ENCODE data around the gene SERPING1.

SERPING1 gene

DNA sequence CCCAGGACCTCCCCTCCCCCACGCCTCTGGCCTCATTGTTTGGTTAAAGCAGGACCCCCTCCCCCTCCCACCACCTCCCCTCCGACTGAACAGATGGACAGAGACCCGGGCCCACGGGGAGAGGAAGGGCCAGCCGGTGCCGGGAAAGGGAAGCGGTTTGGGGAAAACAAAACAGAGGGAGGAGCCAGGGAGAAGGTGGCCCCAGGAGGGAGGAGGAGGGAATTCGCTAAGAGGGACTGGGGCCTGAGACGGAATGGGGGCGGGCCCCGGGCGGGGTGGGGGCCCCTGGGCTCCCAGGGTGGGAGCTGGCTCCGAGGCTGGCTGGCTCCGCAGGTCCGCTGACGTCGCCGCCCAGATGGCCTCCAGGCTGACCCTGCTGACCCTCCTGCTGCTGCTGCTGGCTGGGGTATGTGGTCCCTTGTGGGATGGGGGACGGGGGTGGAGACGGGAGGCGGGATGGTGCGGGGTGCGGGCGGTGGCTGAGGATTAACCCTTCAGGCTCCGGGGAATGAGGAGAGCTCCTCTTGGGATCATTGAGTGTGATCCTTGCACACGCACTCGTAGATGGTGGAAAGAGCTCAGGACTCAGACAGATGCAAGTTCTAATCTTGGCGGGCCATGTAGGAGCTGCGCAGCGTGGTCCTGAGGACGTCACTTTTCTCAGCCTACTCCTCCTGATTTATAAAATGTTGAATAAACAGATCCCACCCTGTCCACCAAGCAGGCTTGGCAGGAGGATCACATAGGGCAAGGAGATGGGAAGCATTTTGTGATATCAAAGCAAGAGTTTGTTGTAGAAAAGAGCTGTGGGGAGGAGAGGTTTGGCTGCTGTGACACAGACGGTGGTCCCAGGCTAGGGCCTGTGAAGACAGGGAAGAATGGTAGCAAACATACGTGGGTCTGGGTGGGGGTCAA is 688 bp downstream of the SERPING1 start:
- no peak for DNase-seq

GRCh38 chr11:57598831-57599155 is 1.3 kb downstream of the SERPING1 start:
- no peak for DNase-seq

GRCh38 chr11:57599381-57599780 is 1.9 kb downstream of the SERPING1 start:
- DNase-seq = no peak

GRCh38 chr11:57601297-57601696 is 3.8 kb downstream of the SERPING1 start:
- DNase-seq = no peak

GRCh38 chr11:57604296-57605027 is 7.0 kb downstream of the SERPING1 start:
- DNase-seq = no peak

DNA sequence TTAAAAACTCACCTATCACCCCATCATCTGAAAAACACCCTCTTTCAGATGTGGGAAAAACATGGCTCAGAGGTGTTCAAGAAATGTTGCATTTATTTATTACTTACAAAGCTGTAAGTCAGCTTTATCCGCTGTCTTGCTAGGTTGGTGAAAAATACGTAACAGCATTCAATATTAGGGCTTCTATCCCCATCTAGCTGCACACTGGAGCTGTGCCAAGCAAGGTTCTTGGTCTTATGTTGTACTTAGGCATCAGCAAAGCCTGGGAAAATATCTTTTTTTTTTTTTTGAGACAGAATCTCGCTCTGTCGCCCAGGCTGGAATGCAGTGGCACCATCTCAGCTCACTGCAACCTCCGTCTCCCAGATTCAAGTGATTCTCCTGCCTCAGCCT is 7.5 kb downstream of the SERPING1 start:
- DNase-seq = no peak

- no peak for DNase-seq
Measured at GRCh38 chr11:57610170-57610569, 12.7 kb downstream of the SERPING1 start.

DNA sequence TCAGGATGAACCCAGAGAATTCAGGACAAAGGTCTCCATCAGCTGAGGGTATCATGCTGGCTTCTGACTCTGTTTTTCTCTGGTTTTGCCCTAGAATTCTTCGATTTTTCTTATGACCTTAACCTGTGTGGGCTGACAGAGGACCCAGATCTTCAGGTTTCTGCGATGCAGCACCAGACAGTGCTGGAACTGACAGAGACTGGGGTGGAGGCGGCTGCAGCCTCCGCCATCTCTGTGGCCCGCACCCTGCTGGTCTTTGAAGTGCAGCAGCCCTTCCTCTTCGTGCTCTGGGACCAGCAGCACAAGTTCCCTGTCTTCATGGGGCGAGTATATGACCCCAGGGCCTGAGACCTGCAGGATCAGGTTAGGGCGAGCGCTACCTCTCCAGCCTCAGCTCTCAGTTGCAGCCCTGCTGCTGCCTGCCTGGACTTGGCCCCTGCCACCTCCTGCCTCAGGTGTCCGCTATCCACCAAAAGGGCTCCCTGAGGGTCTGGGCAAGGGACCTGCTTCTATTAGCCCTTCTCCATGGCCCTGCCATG is 16.8 kb downstream of the SERPING1 start:
- DNase-seq = no peak

- DNase-seq = no peak
Measured at GRCh38 chr11:57615308-57615707, 17.8 kb downstream of the SERPING1 start.

DNA sequence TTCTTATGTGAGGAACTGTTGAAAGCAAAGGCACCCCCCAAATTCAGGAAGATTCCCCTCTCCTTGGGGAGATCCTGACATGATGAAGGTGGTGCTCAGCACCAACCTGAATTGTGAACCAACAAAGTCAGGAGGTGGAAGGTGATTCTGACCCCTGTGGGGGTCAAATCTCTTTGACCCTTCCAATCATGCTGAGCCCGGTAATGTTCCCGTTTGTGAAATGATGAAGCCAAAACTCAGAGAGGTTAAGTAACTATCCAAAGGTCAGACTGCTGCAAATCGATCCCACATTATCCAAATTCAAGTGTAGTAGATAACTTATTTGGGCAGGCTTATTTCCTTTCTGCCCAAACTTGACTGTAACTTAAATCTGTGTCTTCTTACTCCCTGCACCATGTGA is 19.1 kb downstream of the SERPING1 start:
- DNase-seq = no peak

DNA sequence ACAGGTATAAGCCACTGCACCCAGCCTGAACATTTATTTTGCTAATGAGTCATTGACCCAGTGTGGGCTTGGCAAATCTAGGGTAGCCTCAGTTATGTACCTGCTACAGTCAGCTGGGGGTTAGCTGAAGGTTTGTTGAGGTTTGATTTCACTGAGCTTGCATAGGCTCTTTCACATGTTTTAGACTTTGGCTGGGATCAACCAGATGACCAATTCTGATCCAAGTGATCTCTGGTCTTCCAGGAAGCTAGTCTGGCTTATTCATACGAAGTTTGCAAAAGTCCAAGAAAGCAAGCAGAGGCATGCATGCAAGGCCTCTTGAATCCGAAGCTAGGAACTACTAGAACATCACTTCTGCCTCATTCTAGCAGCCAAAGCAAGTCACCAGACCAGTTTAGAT is 21.0 kb downstream of the SERPING1 start:
- DNase-seq = no peak

GRCh38 chr11:57619331-57619730 is 21.8 kb downstream of the SERPING1 start:
- no peak for DNase-seq

DNA sequence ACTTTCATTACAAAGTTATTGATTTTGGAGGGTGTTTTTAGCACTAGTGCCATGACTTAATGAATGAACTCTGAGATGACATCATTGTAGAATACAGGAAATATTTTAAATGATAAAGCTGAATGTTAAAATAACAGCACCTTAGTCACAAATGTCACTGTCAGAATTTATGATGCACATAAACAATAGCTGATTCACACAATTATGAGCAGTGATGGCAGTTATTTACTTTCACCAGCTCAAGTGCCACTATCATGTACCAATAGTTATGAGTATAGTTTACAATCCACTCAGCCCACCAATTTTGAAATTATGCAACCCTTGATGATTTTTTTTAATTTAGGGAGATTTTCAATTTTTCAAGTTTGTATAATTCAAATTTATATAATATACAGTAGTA is 23.0 kb downstream of the SERPING1 start:
- DNase-seq = no peak

DNA sequence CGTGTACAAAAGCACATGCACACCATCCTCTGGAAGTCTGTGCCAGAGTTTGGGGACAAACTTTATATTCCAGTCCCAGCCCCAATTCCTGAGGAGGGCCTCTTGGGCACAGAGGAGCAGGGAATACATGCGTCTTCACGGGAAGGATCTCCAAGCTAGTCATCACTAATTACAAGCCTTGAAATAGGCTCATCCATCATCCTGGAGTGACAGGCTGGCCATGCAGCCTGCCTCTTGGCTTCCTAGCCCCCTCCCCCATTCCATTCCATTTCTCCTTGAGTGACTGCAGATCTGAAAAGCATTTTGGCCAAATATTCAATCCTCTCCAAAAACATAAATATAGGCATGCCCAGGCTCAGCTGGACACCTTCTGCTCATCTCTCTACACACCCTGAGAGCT is 24.8 kb downstream of the SERPING1 start:
- DNase-seq = no peak

- no peak for DNase-seq
Measured at GRCh38 chr11:57624864-57625263, 27.4 kb downstream of the SERPING1 start.

DNA sequence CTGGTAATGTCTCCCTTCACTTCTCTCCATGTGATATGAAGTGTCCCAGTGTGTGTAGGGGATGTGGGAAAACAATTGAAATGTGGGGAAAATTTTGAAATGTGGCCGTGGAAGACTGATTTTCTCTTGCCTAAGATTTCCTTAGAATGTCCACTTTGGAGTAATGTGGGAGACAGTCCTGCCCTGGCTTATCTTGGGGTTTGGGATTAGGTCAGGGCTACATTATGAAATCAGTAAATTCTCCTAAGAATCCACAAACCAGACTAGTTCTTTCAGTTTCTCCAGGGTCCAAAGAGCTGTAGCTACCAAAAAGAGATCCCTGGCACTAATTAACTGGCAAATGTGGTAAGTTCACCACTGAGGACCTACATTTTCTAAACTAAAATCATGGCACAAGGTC is 29.4 kb downstream of the SERPING1 start:
- no peak for DNase-seq

GRCh38 chr11:57630171-57630570 is 32.7 kb downstream of the SERPING1 start:
- no peak for DNase-seq

- no peak for DNase-seq
Measured at GRCh38 chr11:57632116-57632515, 34.6 kb downstream of the SERPING1 start.

DNA sequence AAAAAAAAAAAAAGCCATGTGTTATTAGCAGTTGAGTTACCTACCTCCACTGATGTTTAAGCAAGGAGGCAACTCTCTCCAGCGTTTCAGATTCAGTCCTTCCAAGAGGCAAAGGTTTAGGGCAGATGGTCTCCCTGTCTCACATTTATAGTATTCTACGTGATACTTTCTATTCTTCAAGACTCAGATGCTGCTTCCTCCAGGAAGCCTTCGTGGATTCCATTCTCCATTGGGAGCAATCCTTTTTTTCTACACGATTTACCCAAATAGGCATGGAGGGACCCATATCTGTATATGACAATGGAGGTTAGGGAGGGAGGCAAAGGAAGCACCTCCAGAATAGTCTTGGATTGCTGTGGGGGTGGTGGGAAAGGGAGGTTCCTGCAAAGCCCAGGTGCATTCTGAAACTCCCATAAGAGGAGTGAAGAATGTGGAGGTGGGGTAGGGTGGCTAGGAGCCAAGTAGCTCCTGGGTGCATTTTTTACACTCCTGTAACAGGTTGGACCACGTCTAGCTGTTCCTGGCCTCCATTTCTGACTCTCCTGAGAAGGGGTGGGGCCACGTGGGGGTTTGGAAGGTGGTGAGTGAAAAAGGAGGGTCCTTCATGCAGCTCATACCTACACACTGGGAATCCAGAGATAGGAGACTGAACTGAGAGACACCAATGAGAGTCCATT is 36.0 kb downstream of the SERPING1 start:
- DNase-seq = no peak

GRCh38 chr11:57634311-57634710 is 36.8 kb downstream of the SERPING1 start:
- no peak for DNase-seq

GRCh38 chr11:57635246-57635645 is 37.8 kb downstream of the SERPING1 start:
- DNase-seq = no peak

- no peak for DNase-seq
Measured at GRCh38 chr11:57637626-57638004, 40.1 kb downstream of the SERPING1 start.

DNA sequence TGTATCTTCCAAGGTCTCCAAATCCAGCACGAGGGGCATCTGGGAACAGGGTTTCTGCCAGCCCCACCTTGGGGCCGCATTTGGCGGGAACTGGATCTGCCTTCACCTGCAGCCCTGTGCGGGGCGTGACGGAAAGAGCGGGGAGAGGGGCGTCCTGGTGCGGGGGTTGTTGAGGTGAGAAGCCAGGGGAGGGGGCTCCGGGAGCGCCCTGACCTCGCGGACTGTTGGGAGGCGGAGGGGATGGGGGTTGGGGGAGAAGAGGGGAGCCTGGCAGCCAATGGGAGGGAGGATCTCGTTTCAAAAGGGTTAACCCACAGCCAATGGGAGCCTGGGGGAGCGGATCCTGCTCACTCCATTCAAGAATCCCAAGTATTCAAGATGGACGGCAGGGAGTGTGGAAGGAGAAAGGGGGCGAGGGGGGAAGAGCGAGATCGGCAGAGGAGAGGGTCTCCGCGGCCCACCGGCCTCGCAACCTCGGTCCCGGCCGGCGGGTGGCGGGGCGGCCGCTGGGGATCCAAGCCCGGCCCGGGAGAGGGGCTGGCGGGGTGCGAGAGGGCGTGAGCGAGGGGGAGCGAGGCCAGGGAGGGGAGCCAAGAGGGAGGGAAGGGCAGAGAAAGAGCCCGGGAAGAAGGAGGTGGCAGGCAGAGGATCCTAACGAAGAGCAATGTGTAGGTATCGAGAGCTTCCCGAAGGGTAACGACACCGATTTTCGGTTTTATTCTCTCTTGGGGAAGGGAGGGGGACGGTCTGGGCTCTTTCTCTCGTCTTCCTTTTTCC is 40.7 kb downstream of the SERPING1 start:
- no peak for DNase-seq

Measured in SIG-M5 (cell line).